ENCODE data around the gene WWOX.

The WWOX gene

GRCh38 chr16:78583441-78583840 is 484.0 kb downstream of the WWOX start:
- no peak overlapping the region for H3K27ac ChIP-seq
- H3K36me3 ChIP-seq (ENCODE audit: insufficient read depth, low read length), result no peaks in the 10 kb centered on the region
- TF ChIP-seq POLR2AphosphoS5 (IDR thresholded peaks at IDR 0.05; ENCODE audit: borderline replicate concordance, low read depth, low read length) (no peak), EZH2 (IDR thresholded peaks at IDR 0.05) (no peak), FOXP2 (optimal IDR thresholded peaks at IDR 0.05; ENCODE audit: control extremely low read depth, extremely low read length, insufficient read depth) (no peak)
- H3K4me3 ChIP-seq, result no peak overlapping the region
- no peaks in the 10 kb centered on the region for H3K9me3 ChIP-seq (ENCODE audit: low read depth, low read length)
- DNase-seq (ENCODE audit: low read depth, low spot score), result no peak
- H3K9ac ChIP-seq (ENCODE audit: insufficient read length), result no peak overlapping the region

- no peaks in the 10 kb centered on the region for H3K36me3 ChIP-seq (ENCODE audit: insufficient read depth, low read length)
- no peak overlapping the region for H3K4me3 ChIP-seq
- H3K27ac ChIP-seq, result no peak overlapping the region
- no peak for TF ChIP-seq FOXP2 (optimal IDR thresholded peaks at IDR 0.05; ENCODE audit: control extremely low read depth, extremely low read length, insufficient read depth)
- no peak for TF ChIP-seq EZH2 (IDR thresholded peaks at IDR 0.05)
- no peak for TF ChIP-seq POLR2AphosphoS5 (IDR thresholded peaks at IDR 0.05; ENCODE audit: borderline replicate concordance, low read depth, low read length)
- no peak overlapping the region for H3K9ac ChIP-seq (ENCODE audit: insufficient read length)
- H3K9me3 ChIP-seq (ENCODE audit: low read depth, low read length), result no peaks in the 10 kb centered on the region
- no peak for DNase-seq (ENCODE audit: low read depth, low spot score)
These were observed 484.9 kb downstream of the WWOX start for GRCh38 chr16:78584213-78584860.

DNA sequence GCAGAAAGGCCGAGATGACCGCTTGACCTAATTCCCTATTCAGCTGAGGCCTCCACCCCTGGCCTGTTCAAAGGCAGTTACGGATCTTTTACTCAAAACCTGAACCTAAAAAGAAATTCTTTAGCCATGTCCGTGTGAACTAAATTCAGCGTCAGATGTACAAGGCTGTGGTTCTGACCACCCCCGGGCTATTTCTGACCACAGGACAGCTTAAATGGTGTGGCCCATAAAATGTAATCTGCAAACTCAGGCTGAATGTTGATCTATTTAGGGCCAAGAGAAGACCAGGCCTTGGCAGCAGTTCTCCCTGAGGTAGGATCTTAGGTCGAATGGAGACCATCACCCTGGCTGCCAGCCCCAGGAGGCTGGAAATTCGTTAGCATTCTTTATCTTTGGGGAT is 485.5 kb downstream of the WWOX start:
- no peak overlapping the region for H3K4me3 ChIP-seq
- H3K27ac ChIP-seq, result no peak overlapping the region
- DNase-seq (ENCODE audit: low read depth, low spot score), result no peak
- no peak overlapping the region for H3K9ac ChIP-seq (ENCODE audit: insufficient read length)
- H3K9me3 ChIP-seq (ENCODE audit: low read depth, low read length), result no peaks in the 10 kb centered on the region
- no peaks in the 10 kb centered on the region for H3K36me3 ChIP-seq (ENCODE audit: insufficient read depth, low read length)
- no peak for TF ChIP-seq POLR2AphosphoS5 (IDR thresholded peaks at IDR 0.05; ENCODE audit: borderline replicate concordance, low read depth, low read length)
- TF ChIP-seq EZH2 (IDR thresholded peaks at IDR 0.05), result no peak
- TF ChIP-seq FOXP2 (optimal IDR thresholded peaks at IDR 0.05; ENCODE audit: control extremely low read depth, extremely low read length, insufficient read depth), result no peak

DNA sequence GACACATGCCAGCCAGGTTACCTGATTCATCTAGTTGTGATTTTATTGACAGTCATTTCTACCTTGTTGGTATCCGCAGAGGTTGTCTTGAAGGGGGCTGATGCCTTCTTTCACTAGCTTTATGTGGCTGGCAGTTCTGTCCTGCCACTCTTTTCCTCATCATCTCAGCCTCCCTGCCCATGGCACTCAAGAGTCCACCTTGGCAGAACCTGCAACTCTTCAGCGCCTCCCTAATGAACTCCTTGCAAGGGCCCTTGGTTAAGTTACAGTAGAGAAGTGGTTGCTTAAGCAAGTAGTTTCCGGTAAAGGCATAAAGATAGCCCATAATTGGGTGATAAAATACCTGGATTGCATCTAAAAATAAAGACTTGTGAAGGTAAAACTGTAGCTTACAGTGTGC is 489.9 kb downstream of the WWOX start:
- no peak overlapping the region for H3K9ac ChIP-seq (ENCODE audit: insufficient read length)
- no peak overlapping the region for H3K27ac ChIP-seq
- TF ChIP-seq POLR2AphosphoS5 (IDR thresholded peaks at IDR 0.05; ENCODE audit: borderline replicate concordance, low read depth, low read length) (no peak), EZH2 (IDR thresholded peaks at IDR 0.05) (no peak), FOXP2 (optimal IDR thresholded peaks at IDR 0.05; ENCODE audit: control extremely low read depth, extremely low read length, insufficient read depth) (no peak)
- DNase-seq (ENCODE audit: low read depth, low spot score), result no peak
- H3K4me3 ChIP-seq, result no peak overlapping the region
- no peaks in the 10 kb centered on the region for H3K9me3 ChIP-seq (ENCODE audit: low read depth, low read length)
- H3K36me3 ChIP-seq (ENCODE audit: insufficient read depth, low read length), result no peaks in the 10 kb centered on the region

GRCh38 chr16:78591682-78592103 is 492.2 kb downstream of the WWOX start:
- no peak for TF ChIP-seq POLR2AphosphoS5 (IDR thresholded peaks at IDR 0.05; ENCODE audit: borderline replicate concordance, low read depth, low read length)
- TF ChIP-seq EZH2 (IDR thresholded peaks at IDR 0.05), result no peak
- no peak for TF ChIP-seq FOXP2 (optimal IDR thresholded peaks at IDR 0.05; ENCODE audit: control extremely low read depth, extremely low read length, insufficient read depth)
- Histone ChIP-seq H3K27ac (no peak overlapping the region), H3K9ac (ENCODE audit: insufficient read length) (no peak overlapping the region), H3K36me3 (ENCODE audit: insufficient read depth, low read length) (no peaks in the 10 kb centered on the region), H3K9me3 (ENCODE audit: low read depth, low read length) (no peaks in the 10 kb centered on the region), H3K4me3 (no peak overlapping the region)
- DNase-seq (ENCODE audit: low read depth, low spot score), result no peak

- no peak overlapping the region for H3K9ac ChIP-seq (ENCODE audit: insufficient read length)
- TF ChIP-seq FOXP2 (optimal IDR thresholded peaks at IDR 0.05; ENCODE audit: control extremely low read depth, extremely low read length, insufficient read depth), result no peak
- TF ChIP-seq POLR2AphosphoS5 (IDR thresholded peaks at IDR 0.05; ENCODE audit: borderline replicate concordance, low read depth, low read length), result no peak
- TF ChIP-seq EZH2 (IDR thresholded peaks at IDR 0.05), result no peak
- no peak overlapping the region for H3K4me3 ChIP-seq
- DNase-seq (ENCODE audit: low read depth, low spot score), result no peak
- H3K27ac ChIP-seq, result no peak overlapping the region
- no peaks in the 10 kb centered on the region for H3K36me3 ChIP-seq (ENCODE audit: insufficient read depth, low read length)
- H3K9me3 ChIP-seq (ENCODE audit: low read depth, low read length), result no peaks in the 10 kb centered on the region
These were observed 492.7 kb downstream of the WWOX start for GRCh38 chr16:78592111-78592510.

DNA sequence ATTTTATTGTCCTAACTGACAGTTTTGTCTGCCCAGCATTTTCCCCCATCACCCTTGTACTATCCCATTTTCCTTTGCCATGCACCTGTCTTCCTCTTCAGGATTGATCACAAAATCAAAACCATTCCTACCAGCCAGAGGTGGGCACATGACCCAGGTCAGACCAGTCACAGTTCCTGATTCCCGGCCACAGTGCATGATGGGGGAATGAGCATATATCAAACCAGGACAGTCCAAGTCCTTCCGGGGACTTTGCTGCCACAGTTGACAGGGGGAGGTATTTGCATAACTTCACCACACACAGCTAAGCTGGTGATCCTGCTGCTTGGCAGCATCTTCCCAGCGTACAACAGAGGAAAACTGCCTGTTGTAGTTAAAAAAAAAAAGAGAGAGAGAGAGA is 493.9 kb downstream of the WWOX start:
- no peak for DNase-seq (ENCODE audit: low read depth, low spot score)
- no peak for TF ChIP-seq POLR2AphosphoS5 (IDR thresholded peaks at IDR 0.05; ENCODE audit: borderline replicate concordance, low read depth, low read length)
- TF ChIP-seq FOXP2 (optimal IDR thresholded peaks at IDR 0.05; ENCODE audit: control extremely low read depth, extremely low read length, insufficient read depth), result no peak
- TF ChIP-seq EZH2 (IDR thresholded peaks at IDR 0.05), result no peak
- H3K9ac ChIP-seq (ENCODE audit: insufficient read length), result no peak overlapping the region
- H3K27ac ChIP-seq, result no peak overlapping the region
- no peaks in the 10 kb centered on the region for H3K9me3 ChIP-seq (ENCODE audit: low read depth, low read length)
- no peak overlapping the region for H3K4me3 ChIP-seq
- no peaks in the 10 kb centered on the region for H3K36me3 ChIP-seq (ENCODE audit: insufficient read depth, low read length)

DNA sequence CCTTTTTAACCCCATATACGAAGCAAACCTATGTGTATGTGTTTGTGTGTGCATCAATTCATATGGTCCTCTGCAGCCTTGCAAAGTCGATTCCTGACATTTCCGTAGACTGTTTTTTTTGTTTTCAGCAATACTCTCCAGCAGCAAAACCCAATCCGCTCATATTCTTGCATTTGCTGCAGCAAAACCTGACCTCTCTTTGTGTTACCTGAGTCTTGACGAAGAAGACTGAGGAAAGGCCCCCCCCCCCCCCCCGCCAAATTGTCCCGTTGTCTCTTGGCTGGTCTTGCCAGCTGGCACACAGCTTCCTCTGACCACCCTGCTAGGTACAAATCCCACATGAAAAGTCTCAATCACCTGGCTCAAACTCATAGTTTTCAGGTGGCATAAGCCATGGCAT is 494.7 kb downstream of the WWOX start:
- TF ChIP-seq EZH2 (IDR thresholded peaks at IDR 0.05), result no peak
- H3K4me3 ChIP-seq, result no peak overlapping the region
- no peak overlapping the region for H3K9ac ChIP-seq (ENCODE audit: insufficient read length)
- H3K9me3 ChIP-seq (ENCODE audit: low read depth, low read length), result no peaks in the 10 kb centered on the region
- DNase-seq (ENCODE audit: low read depth, low spot score), result no peak
- H3K36me3 ChIP-seq (ENCODE audit: insufficient read depth, low read length), result no peaks in the 10 kb centered on the region
- no peak overlapping the region for H3K27ac ChIP-seq

DNA sequence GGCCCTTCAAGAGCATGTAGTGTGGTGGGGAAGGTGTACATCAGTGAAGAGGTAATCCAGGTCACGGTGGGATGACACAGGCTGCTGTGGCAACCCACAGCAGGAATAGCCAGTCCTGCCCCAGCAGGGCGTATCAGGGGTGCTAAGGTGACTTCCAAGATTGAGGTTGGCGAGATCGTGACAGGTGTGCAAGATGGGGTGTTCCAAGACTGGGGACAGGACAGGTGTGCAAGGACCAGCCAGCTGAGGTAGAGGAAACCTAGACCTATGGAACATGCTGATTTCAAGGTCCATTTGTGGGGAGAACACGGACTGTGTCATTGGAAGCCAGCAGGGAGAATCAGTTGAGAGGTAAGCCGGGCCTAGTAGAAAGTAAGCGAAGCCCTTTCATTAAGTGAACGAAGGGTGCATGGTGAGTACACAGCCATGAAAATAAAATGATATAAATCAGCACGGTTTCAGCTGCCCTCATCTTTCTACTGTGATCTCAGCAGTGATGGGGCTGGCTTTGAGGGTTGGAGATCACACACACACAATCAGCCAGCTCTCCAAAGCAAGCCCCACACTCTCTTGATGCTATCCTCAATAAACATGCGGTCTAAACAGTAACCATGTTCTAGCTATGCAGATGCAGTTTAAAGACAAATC is 497.0 kb downstream of the WWOX start:
- no peak overlapping the region for H3K27ac ChIP-seq
- no peaks in the 10 kb centered on the region for H3K36me3 ChIP-seq (ENCODE audit: insufficient read depth, low read length)
- H3K9me3 ChIP-seq (ENCODE audit: low read depth, low read length), result no peaks in the 10 kb centered on the region
- no peak for DNase-seq (ENCODE audit: low read depth, low spot score)
- H3K9ac ChIP-seq (ENCODE audit: insufficient read length), result no peak overlapping the region
- no peak for TF ChIP-seq POLR2AphosphoS5 (IDR thresholded peaks at IDR 0.05; ENCODE audit: borderline replicate concordance, low read depth, low read length)
- H3K4me3 ChIP-seq, result no peak overlapping the region

All from SK-N-MC (cell line).